Putamen (tissue), 1 donor: Measurements from ENCODE around the gene BMP10.

Source experiments
- DNase-seq: peaks from one replicate; pipeline ENCODE4 v3.0.0-alpha.2; 2016; ENCODE audit warnings: low spot score

Gene BMP10

DNA sequence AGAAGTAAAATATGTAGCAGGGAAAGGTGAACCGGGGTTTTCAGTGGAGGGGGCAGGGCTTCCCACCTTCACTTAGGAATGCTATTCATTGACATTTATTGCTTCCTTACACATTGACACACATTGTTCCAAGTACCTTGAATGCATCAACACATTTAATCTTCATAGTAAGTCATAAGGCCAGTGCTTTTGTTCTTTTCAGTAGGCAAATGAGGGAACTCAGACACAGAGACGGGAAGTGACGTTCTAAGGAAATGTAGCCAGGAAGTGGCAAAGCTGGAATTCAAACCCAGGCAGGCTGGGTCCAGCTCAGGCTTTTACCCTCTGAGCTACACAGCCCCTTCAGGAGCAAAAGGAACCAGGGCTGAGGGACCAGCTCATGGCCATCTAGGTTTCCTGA lies 20.7 kb downstream of the BMP10 start:
- DNase-seq = no peak

DNA sequence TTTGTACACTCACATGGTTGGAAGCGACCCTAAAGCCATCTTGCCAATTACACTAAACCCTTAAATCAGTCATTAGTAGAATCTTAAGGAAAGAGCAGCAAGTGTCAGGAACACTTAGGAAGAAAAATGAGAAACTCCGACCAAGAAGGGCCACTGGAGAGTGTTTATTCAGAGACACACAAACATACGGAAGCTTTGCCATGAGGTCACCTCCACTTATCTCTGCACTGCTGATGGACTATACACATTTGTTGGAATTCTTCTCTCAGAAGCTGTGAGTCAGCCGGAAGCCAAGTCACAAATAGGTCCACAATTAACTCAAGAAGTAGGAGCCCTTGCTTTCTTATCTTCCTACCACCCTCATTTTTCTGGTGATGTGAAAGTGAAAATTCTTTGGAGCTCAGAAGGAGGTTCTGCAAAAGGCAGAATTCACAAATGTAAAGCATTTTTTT lies 21.6 kb downstream of the BMP10 start:
- DNase-seq = no peak

DNA sequence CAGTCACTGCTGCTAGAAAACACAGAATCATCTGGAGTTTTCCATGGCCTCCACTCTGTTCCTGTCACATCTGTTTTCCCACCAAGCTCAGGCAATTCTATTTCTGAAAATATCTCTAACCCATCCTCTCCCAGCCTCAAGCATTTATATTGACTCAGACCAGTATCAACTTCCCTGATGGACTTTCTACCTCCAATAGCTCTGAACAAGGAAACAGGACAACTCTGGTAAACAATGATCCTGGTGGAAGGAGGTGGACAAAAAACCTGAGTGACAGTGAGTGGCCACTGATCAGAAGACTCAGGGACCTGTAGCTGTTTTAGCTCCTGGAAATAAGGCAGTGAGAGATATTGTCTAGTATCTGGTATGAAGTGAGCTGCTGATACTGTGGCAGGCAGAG lies 23.4 kb downstream of the BMP10 start:
- DNase-seq = no peak

DNA sequence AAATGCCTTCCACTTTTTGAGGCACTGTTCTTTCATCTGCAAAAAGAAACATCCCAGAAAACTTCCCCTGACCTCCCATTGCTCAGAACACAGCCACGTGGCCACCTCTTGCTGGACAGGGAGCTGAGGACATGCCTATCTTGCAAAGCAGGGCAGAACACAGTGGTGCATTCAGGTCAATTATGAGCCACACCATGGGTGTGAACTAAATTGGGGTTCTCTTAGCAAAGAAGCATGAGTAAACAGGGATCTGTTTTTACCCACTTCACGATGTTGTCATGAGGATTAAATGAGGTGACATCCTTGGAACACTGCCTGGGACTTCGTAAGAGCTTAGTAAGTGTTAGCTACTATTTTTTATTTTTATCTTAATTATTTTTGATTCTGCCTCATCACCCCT lies 25.1 kb downstream of the BMP10 start:
- no peak for DNase-seq

DNA sequence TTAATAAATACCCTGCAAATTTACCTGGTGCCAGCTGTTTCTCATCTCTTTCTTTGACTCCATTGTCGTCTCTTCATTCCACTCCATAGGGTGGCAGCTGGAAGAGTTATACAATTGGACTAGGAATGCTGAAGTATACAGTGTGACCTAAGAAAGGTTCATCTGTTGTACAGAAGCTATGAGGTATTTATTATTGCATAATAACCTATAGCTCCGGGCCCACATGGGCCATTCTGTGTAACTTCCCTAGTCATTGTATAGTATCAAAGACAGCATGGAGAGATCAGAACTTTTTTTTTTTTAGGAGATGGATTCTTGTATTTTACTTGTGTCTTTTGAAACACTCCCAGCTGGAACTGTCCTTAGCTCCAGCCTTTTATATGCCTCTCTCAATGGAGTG lies 26.2 kb downstream of the BMP10 start:
- no peak for DNase-seq

DNA sequence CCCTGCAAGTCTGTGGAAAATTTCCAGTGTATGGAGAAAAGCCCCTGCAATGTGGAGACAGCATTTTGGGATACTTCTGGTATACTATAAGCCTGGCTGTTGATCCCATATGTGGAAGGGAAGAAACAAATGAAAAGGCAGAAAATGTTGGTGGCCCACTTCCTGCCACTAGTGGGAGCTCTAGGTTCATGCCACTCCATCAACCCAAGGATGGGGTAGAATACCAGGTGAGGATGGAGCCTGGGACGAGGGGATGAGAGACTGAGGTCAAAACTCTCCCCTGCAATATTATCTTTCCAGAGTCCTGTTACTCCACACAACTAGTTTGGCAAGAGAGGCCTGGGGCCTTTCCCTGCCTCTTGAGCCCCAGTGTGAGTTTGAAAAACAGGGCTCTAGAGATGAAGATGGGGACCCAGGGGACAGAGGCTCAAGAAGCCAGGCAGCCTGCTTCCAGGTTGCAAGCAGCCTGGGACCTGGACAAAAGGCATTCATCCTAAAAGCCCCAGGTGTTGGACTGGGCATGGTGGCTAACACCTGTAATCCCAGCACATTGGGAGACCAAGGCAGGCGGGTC lies 31.9 kb downstream of the BMP10 start:
- DNase-seq = no peak

DNA sequence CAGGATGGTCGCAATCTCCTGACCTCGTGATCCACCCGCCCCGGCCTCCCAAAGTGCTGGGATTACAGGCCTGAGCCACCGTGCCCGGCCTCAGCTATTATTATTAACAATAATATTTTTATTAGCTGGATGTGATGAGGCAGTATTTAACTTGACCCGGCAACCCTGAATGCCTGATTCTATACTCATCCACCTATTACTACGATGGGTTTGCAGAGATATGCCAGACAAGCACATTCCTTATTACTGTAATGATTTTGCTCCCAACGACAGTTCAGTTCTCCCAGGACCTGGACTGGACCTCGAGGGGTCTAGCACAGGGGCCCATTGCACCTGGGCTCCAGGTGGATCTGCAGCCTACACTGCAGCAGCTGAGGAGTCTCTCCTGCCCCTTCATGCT lies 32.6 kb downstream of the BMP10 start:
- no peak for DNase-seq

DNA sequence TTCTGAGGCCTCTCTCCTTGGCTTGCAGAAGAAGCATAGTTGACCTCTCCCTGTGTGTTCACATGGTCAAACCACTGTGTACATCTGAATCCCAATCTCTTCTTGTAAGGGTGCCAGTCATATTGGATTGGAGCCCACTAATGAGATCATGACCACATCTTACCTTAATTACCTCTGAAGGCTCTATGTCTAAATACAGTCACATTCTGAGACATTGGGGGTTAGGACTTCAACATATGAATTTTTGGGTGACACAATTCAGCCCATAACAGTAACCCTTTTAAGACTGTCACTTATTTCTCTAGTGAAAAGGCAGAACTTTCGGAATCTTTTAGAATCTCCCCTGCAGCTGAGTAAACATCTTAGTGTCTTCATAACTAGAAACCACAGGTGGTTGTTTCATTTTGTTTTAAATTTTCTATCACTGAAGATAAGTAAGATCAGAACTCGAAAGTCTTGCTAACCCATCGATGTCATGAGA lies 33.3 kb downstream of the BMP10 start:
- no peak for DNase-seq

DNA sequence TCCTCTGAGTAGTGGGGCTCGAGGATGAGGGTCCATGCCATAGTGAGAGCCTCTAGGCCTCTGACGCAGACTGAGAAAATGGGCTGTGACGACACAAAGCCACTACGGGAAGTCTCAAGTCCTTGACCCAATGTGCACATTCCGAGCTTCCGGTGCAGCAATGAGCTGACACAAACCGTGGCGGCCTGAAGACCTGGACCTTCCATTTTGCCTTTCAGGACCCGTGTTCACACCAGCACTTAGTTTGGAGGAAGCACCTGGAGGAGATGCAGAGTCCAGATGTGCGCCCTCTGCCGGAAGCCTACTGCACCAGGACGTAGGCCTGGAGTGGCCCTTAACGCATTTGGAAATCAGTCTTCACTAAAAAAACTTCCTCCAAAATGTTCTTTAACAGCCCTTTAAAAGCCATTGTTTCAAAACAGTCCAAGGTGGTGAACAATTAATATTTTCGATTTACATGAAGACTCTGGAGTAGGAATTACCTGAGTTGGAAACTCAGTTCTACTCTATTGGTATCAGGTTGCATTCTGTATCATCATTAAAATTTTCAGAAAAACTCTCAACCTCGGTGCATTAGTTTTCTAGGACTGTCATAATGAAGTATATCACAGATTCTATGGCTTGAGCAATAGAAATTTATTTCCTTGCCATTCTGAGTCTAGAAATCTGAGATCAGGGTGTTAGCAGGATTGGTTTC lies 33.9 kb downstream of the BMP10 start:
- DNase-seq = no peak

DNA sequence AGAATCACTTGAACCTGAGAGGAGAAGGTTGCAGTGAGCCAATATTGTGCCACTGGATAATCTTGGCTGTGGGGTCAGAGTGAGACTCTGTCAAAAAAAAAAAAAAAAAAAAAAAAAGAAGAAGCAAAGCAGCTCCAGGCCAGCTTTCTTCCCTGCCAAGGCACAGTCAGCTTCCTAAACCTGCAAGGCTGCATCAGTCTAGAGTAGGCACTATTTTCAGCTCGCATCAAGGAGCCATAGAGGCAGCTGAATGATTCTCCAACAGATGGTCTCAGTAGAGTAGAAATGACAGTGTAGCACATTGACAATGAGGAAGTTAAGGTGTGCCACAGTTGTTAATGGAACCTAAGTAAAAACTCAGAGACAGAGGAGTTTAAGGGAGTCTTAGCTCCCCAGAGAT lies 35.6 kb downstream of the BMP10 start:
- no peak for DNase-seq

DNA sequence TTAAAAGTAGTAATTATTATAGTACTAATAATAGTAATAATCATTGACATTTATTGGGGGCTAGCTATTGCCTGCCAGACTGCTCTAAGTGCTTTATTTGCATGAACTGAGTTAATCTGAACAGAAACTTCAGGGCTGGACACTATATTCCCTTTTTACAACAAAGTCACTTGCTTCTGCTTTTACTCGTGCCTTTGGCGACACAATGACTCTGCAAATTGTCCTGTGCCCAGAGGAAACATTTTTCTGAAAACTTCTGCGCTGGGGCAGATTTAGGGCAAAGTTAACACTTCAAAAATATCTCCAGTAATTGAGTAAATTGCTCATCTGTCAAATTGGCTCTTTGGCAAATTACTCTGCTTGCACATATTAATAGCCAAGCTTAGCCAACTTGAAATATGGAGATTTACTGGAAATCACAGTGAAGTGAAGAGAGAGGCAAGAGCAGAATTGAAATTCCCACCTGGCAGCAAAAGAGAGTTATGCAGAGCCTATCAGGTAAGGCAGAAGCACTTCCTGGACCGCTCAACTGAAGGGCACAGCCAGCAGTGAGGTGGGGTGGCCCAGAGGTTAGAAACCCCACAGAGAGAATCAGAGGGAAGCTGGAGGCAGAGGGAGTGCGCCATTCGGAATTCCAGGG lies 36.3 kb downstream of the BMP10 start:
- DNase-seq = no peak

DNA sequence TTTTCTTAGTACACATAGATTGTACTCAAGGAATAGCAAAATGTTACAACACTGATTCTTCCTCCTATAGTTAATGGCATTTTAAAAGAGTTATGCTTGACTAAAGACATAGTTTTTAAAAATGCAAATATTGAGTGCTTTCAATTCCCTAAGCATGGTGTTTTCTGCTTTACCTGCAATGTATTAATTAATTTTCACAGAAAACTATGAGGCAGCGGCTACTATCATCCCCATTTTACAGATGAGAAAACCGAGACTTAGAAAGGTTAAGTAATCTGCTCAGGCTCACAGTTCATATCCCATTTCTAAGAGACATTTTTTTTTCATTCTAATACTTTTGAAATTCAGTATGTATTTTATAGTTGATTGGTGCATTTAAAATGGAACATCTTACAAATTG lies 38.0 kb downstream of the BMP10 start:
- no peak for DNase-seq

DNA sequence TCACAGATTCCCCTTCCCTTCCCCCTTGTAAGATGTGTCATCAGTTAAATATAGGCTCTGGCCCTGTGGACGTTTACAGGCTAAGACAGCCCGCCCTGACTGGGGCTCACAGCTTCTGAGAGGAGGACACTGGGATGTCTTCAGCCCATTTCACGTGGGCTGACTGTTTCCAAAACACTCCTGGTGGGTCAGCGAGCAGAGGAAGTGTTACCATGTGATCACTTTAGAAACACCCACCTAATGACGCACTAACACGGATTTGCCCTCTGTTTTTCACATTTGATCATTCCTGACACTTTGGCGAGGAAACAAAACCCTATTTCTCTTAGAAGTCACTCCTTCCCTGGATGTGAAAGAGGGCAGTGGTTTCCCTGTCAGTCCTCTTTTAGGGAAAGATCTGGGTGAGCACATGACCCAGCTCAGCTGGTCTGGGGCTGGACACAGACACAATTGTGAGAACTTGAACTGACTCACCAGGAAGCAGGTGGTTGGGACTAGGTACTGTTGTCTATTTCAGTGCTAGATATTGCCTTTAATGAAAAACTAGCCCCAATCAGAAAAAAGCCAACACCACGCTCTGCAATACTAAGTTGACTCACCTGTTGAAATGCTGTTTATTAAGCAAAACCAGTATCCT lies 38.8 kb downstream of the BMP10 start:
- DNase-seq = peak; percentile 39

DNA sequence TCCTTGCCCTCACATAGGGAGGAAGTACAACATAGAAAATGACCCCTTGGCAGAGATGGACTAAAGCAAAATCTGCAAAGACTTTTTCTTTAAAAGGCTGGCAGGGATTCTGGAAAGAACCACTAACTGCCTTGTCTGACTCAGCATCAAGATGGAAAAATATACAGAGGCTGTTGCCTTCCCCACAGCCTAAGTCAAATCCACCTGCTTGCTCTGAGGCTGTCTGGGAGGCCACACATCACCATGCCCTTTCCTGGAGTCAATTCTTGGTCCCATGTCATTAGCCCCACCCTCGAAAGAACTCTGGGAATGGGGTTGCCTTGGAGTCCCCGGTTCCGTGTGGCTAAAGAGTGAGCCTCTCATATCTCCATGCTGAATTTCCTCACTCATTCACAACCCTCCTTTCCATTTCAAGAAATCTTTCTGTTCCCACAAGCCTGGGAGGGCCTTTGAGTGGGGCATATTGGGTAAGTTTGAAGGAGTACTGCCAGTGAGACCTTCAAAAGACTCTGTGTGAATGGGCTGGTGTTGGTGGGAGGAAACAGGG lies 39.4 kb downstream of the BMP10 start:
- no peak for DNase-seq

DNA sequence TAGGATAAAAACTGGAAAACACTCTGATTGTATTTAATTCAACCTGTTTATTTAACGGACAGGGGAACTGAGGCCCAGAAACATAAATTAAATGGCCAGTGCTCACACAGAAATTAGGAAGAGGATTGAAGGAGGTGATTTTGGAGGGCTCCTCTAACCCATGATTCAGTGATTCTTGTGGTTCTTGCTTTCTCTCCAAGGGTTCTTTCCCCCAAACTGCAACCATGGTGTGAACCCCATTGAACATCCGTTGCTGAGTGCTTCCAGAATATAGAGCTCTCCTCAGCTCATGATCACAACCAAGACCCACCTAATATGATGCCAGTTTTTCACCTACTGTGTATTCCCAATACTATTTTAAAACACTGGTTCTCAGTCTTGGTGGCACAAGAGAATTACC lies 41.4 kb downstream of the BMP10 start:
- DNase-seq = no peak

DNA sequence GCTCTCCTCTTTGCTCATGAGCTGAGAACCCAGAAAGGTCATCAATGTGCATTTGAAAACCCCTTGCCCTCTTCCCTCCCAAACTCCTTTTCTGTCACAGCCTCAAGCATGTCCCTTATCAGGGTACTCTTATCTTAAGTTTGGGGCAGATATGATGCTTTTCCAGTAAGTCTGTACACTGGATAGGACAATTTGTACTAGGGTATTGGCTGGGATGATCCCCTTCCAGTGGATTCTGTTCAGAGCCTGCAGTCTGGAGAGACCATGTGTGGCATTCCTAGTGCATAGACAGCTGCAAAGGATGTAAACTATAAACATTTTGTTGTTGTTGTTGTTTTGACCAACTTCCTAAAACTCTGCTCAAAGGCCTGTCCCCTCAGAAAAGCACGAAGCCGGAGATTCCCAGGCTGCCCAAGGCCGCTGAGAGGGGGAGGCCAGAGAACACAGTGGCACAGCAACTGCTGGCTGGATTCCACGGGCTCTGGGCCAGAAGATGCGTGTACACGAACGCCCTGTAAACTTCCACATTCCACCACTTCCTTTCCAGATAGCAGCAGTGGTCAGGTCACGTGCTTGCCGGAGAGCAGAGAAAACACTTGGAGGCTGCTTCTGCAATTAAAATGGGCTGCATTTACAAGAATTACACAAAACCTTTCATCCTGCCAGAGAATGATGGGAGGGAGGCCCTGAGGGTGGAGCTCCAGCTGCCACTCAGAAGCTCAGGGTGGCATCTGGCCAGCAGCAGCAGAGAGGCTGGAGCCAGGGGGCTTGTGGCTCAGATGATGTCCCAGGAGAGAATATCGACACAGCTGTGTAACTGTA lies 42.1 kb downstream of the BMP10 start:
- peak; percentile 88 for DNase-seq

DNA sequence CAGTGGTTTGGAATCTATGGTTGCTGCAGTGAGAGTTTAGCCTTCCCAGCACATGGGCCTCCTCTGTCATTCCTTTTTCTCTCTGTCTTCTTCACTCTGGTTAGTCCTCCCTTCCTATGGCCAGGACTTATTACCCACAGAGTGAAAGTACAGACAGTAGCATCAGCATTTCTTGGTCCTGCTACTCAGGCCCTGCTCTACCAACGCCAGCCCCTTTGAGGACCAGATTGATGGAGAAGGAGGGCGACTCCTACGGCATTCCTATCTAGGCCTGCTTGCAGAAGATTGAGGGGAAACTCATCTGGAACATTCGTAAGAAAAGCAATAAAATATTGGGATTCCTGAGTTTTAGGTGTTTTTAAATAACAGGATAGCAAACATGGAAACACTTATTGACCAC lies 43.5 kb downstream of the BMP10 start:
- DNase-seq = no peak

DNA sequence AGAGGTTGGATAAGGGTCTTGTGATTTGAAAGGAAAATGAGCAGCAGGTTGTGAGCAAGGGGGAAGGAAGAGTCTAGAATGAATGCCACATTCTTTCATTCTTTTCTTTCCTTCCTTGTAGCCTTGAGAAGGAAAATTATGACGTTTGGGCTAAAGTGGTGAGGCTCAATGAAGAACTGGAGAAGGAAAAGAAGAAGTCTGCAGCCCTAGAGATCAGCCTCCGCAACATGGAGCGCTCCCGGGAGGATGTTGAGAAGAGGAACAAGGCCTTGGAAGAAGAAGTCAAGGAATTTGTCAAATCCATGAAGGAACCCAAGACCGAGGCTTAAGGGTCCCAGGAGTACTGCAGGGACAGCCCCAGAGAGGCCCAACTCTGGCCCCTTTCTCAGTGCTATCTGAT lies 45.3 kb downstream of the BMP10 start:
- DNase-seq = no peak

DNA sequence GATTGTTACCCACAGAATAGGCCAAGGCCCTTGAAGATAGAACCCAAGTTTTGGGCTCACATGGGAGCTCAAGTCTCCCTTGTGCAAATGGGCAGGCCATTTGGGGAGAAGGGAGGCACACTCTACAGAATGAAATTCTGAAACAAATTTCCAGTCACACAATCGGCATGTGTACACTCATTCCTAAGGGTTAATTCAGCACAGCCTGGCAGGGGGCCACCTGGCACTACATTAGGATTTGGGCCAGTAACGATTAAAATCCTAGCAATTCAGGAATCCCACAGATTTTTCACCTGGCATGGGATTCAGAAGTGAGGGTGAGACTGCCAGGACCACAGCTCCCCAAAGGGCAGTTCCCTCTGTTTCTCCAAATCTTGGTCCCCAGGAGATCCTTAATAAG lies 46.4 kb downstream of the BMP10 start:
- no peak for DNase-seq

DNA sequence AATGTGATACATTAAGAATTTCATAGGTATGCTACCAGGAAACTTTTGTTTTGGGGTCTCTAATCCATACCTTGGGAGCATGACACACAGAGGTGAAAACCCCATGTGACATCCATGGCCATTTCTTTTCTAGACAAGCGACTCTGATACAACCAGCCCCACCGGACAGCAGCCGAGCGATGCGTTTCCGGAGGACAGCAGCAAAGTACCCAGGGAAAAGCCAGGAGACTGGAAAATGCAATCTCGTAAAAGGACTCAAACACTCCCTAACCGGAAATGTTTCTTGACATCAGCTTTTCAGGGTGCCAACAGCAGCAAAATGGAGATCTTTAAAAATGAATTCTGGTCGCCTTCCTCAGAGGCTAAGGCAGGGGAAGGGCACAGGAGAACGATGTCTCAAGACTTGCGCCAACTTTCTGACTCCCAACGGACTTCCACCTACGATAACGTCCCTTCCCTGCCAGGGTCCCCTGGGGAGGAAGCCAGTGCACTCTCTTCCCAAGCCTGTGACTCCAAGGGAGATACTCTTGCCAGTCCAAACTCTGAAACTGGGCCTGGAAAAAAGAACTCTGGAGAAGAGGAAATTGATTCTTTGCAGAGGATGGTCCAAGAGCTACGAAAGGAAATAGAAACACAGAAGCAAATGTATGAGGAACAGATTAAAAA lies 48.9 kb downstream of the BMP10 start:
- no peak for DNase-seq

DNA sequence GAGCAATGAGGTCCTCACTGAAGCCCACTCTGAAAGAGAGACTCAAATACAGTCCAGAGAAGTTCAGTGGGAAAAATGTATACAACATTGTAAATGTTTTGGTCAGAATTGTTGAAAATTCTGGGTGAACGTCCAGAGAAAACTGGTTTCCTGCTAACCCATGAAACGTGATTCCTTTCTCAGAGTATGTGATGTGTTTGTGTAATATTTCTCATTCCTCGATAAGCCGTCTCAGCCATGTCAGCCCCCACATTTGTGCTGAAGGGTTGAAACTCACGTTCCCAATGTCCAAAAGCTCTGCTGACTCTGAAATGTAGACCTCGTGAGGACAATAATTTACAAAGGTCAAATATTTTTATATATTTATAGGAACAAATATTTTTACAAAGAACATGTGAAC lies 51.6 kb downstream of the BMP10 start:
- DNase-seq = no peak
